Measurements from ENCODE around the gene UGT1A5. TPM values are rescaled to one million over a fixed set of nuclear protein-coding genes. Genes with fewer than 3 reads are reported as not detected.
A peak's percentile ranks its signal among the peaks of the same experiment; 100 is the strongest.

The UGT1A5 gene
- total RNA-seq, 1 experiment from 2014 or later = not detected

DNA sequence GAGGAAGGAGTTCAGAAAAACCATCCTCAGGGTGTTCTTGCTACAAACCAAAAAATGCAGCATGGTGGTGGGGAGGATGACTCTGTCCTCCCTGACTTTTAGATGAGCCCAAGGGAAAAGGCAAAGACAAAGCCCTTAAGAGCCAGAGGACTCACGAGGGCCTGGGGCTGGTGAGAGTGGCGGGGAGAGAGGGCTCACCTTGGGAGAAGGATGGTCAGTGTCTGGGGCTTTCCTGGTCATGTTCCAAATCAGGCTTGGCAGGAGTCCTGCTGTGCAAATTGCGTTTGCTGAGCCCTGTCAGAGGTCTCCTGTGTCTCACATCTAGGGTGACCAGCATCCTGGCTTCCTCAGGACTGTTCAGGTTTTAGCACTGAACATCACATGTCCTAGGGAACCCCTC lies 52.1 kb downstream of the UGT1A5 start:
- H3K9ac ChIP-seq (ENCODE audit: low read length) = no peak overlapping the region
- TF ChIP-seq EGR1 (IDR thresholded peaks at IDR 0.05; ENCODE audit: low read depth) (no peak), ZNF274 (IDR thresholded peaks at IDR 0.05; ENCODE audit: low read depth, low read length) (no peak), POLR2AphosphoS5 (IDR thresholded peaks at IDR 0.05; ENCODE audit: low read depth, low read length) (no peak), JUND (IDR thresholded peaks at IDR 0.05) (no peak), EZH2phosphoT487 (IDR thresholded peaks at IDR 0.05; ENCODE audit: borderline replicate concordance) (no peak), POLR2A (IDR thresholded peaks at IDR 0.05; ENCODE audit: borderline replicate concordance, extremely low read depth, insufficient read depth, insufficient read length) (no peak), ZFX (IDR thresholded peaks at IDR 0.05) (no peak), SRF (IDR thresholded peaks at IDR 0.05; ENCODE audit: low read depth) (no peak), EZH2 (IDR thresholded peaks at IDR 0.05) (no peak), YY1 (IDR thresholded peaks at IDR 0.05; ENCODE audit: extremely low read depth, insufficient replicate concordance, low read depth, low read length) (no peak)
- TF ChIP-seq, protein P1, sequence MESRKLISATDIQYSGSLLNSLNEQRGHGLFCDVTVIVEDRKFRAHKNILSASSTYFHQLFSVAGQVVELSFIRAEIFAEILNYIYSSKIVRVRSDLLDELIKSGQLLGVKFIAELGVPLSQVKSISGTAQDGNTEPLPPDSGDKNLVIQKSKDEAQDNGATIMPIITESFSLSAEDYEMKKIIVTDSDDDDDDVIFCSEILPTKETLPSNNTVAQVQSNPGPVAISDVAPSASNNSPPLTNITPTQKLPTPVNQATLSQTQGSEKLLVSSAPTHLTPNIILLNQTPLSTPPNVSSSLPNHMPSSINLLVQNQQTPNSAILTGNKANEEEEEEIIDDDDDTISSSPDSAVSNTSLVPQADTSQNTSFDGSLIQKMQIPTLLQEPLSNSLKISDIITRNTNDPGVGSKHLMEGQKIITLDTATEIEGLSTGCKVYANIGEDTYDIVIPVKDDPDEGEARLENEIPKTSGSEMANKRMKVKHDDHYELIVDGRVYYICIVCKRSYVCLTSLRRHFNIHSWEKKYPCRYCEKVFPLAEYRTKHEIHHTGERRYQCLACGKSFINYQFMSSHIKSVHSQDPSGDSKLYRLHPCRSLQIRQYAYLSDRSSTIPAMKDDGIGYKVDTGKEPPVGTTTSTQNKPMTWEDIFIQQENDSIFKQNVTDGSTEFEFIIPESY (IDR thresholded peaks at IDR 0.05; ENCODE audit: extremely low read depth, insufficient replicate concordance, low read length) = no peak
- TF ChIP-seq, protein P2, sequence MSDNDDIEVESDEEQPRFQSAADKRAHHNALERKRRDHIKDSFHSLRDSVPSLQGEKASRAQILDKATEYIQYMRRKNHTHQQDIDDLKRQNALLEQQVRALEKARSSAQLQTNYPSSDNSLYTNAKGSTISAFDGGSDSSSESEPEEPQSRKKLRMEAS (IDR thresholded peaks at IDR 0.05) = no peak
- no peaks in the 10 kb centered on the region for H4K20me1 ChIP-seq (ENCODE audit: insufficient read depth)
- no peaks in the 10 kb centered on the region for H3K36me3 ChIP-seq (ENCODE audit: control insufficient read depth in 1 of 2, insufficient read depth in 2 of 2, low read length in 2 of 2)
- peaks cover 3 to 10% of the 10 kb centered on the region in 2 experiments; a peak in 2 of 4 replicates for H3K4me1 ChIP-seq (ENCODE audit: control insufficient read depth in 1 of 2, insufficient read depth in 2 of 2, low read length in 2 of 2)
- H3K79me2 ChIP-seq (ENCODE audit: insufficient read depth, low read length) = no peaks in the 10 kb centered on the region
- intact Hi-C loops (cut with micrococcal nuclease) = no loop called here
- no peaks in the 10 kb centered on the region for H3K9me2 ChIP-seq (ENCODE audit: insufficient read depth)
- no peak overlapping the region for H3K4me3 ChIP-seq (replicated peaks in 1 of 2; ENCODE audit: low read depth in 1 of 2, low read length in 2 of 2)
- peak overlapping the region; percentile 48 for H3K4me2 ChIP-seq (ENCODE audit: low read length)
- no peaks in the 10 kb centered on the region for H3K27me3 ChIP-seq (ENCODE audit: insufficient read depth, low read length)
- no peak for DNase-seq (ENCODE audit: low read depth, low spot score)
- ChIA-PET CTCF (no interaction called here), RAD21 (ENCODE audit: low non-redundant PET in 1 of 2, low total read pairs in 2 of 2, uncharacterized antibody in 2 of 2, unreplicated experiment in 2 of 2) (no interaction called here), POLR2A (no interaction called here)
- H2AFZ ChIP-seq (ENCODE audit: low read depth, low read length, poor library complexity, severe bottlenecking) = no peak overlapping the region
- H3K27ac ChIP-seq (ENCODE audit: low read depth, low read length) = no peak overlapping the region
- no peaks in the 10 kb centered on the region for H3K9me3 ChIP-seq (ENCODE audit: control insufficient read depth in 1 of 2, insufficient read depth in 1 of 2, low read depth in 1 of 2, low read length in 2 of 2)
- BruUV-seq (replicated peaks) = no TSS peak
- no peak; the same call in 1 of the 2 replicates for ATAC-seq

Measured in HCT116 (cell line).